Measurements from ENCODE around the gene HRH3. TPM values are rescaled to one million over a fixed set of nuclear protein-coding genes. Genes with fewer than 3 reads are reported as not detected.

The HRH3 gene
- total and polyA plus RNA-seq, 7 experiments from 2014 or later = not detected

DNA sequence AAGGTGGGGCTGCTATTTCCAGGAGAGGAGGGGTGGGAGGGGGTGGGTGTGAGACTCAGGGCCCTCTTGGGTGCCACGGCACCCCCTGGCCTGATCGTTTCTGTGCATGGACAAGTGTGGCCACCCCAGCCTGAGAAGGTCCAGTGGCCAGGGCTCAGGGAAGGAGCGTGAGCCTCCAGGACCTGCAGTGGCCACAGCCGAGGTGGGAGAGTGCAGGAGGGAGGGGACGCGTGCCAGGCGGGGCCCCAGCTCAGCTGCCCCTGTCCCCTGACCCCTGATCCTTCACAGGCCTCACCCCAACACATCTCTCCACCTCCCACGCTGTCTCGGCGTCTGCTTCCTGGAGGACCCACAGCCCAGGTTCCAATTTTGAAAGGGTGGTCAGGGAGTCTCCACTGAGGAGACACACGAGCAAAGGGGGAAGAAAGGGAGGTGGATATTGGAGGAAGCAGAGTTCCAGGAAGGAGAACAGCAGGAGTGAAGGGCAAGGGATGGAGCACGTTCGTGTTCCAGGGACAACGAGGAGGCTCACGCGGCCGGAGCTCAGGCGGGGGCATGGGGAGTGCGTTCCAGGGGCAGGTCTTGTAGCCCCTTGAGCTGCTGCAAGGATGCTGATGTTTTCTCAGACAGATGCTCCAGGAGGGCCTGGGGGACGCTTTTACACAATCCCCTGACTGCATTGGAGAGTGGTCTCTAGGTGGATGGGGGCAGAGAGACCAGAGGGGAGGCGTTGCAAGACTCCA, 4.2 kb upstream of the HRH3 start:
- H3K9me3 Mint-ChIP-seq = no peaks in the 10 kb centered on the region
- Histone ChIP-seq H3K4me1 (ENCODE audit: control insufficient read depth in 2 of 2, insufficient read depth in 2 of 2, low read length in 2 of 2) (no peaks in the 10 kb centered on the region), H3K4me3 (ENCODE audit: low read length) (no peak overlapping the region), H3K9me3 (ENCODE audit: control insufficient read depth in 2 of 3, low read length in 3 of 3) (no peaks in the 10 kb centered on the region), H3K27me3 (ENCODE audit: control insufficient read depth in 2 of 2, insufficient read depth in 2 of 2, low read length in 2 of 2) (peaks cover 0 to 21% of the 10 kb centered on the region in 2 donors), H3K36me3 (ENCODE audit: control insufficient read depth in 2 of 3, insufficient read depth in 3 of 3, low read length in 3 of 3) (no peaks in the 10 kb centered on the region), H3K27ac (ENCODE audit: low read depth, low read length) (no peak overlapping the region)
- H3K27ac Mint-ChIP-seq = no peak overlapping the region
- ATAC-seq (no peak), DNase-seq (no peak)
- ChIA-PET CTCF (no interaction called here), POLR2A (no interaction called here)
- no peak overlapping the region for H3K4me3 Mint-ChIP-seq
- intact Hi-C loops (cut with micrococcal nuclease) = no loop called here
- no peaks in the 10 kb centered on the region for H3K36me3 Mint-ChIP-seq
- H3K27me3 Mint-ChIP-seq = peaks cover 17 to 50% (median 25%) of the 10 kb centered on the region in 5 donors
- H3K4me1 Mint-ChIP-seq = peaks cover 0 to 5% (median 3%) of the 10 kb centered on the region in 7 donors

DNA sequence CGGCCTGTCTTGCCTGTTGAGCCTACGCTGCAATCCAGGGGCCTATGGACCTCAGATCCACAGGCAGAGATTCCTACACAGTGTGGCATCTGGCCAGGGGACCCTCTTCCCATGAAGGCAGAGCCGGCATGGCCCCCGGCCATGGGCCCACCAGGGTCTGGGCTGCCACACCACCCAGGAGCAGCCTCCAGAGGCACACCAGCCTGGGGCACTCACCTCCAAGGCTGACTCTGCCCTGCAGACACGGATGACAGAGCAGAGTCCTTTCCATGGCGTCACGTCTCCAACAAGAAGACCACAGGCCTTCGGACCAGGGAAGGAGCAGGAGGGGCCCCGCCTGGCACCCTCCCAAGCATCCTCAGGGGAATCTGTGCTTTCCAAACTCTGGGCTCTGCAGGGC, 3.5 kb upstream of the HRH3 start:
- Histone ChIP-seq H3K9me3 (ENCODE audit: control insufficient read depth in 2 of 3, low read length in 3 of 3) (no peaks in the 10 kb centered on the region), H3K27me3 (ENCODE audit: control insufficient read depth in 2 of 2, insufficient read depth in 2 of 2, low read length in 2 of 2) (peaks cover 0 to 24% of the 10 kb centered on the region in 2 donors), H3K36me3 (ENCODE audit: control insufficient read depth in 2 of 3, insufficient read depth in 3 of 3, low read length in 3 of 3) (no peaks in the 10 kb centered on the region), H3K27ac (ENCODE audit: low read depth, low read length) (no peak overlapping the region), H3K4me3 (ENCODE audit: low read length) (no peak overlapping the region), H3K4me1 (ENCODE audit: control insufficient read depth in 2 of 2, insufficient read depth in 2 of 2, low read length in 2 of 2) (no peaks in the 10 kb centered on the region)
- H3K4me3 Mint-ChIP-seq = no peak overlapping the region
- ATAC-seq (no peak), DNase-seq (no peak)
- no peaks in the 10 kb centered on the region for H3K9me3 Mint-ChIP-seq
- CTCF ChIA-PET = no interaction called here
- POLR2A ChIA-PET = no interaction called here
- H3K36me3 Mint-ChIP-seq = no peaks in the 10 kb centered on the region
- intact Hi-C loops (cut with micrococcal nuclease) = no loop called here
- peaks cover 0 to 5% (median 3%) of the 10 kb centered on the region in 7 donors for H3K4me1 Mint-ChIP-seq
- H3K27ac Mint-ChIP-seq = no peak overlapping the region
- H3K27me3 Mint-ChIP-seq = peaks cover 17 to 56% (median 25%) of the 10 kb centered on the region in 5 donors

DNA sequence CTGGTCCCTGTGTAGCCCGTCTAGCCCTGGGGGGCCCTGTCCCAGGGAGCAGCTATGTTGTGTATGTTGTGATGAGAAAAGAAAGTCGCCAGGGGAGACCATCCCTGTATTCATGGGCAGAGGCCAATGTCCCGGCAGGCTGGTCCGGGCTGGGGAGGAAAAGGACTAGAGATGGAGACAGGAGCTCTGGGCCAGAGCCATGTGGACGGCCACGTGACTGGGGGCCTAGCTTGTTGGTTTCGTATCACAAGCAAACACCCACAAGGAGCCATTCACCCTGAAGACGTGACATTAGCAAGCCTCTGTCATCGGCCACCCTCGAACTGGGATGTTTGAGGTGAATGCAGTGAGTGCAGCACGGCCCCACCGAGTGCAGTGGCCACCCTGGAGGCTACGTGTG, 2.9 kb upstream of the HRH3 start:
- POLR2A ChIA-PET = no interaction called here
- CTCF ChIA-PET = no interaction called here
- Histone ChIP-seq H3K4me3 (ENCODE audit: low read length) (no peak overlapping the region), H3K4me1 (ENCODE audit: control insufficient read depth in 2 of 2, insufficient read depth in 2 of 2, low read length in 2 of 2) (no peaks in the 10 kb centered on the region), H3K36me3 (ENCODE audit: control insufficient read depth in 2 of 3, insufficient read depth in 3 of 3, low read length in 3 of 3) (no peaks in the 10 kb centered on the region), H3K9me3 (ENCODE audit: control insufficient read depth in 2 of 3, low read length in 3 of 3) (no peaks in the 10 kb centered on the region), H3K27ac (ENCODE audit: low read depth, low read length) (no peak overlapping the region), H3K27me3 (ENCODE audit: control insufficient read depth in 2 of 2, insufficient read depth in 2 of 2, low read length in 2 of 2) (peaks cover 0 to 27% of the 10 kb centered on the region in 2 donors)
- H3K4me3 Mint-ChIP-seq = no peak overlapping the region
- H3K27ac Mint-ChIP-seq = no peak overlapping the region
- intact Hi-C loops (cut with micrococcal nuclease) = no loop called here
- H3K4me1 Mint-ChIP-seq = peaks cover 0 to 5% (median 3%) of the 10 kb centered on the region in 7 donors
- no peaks in the 10 kb centered on the region for H3K9me3 Mint-ChIP-seq
- ATAC-seq = no peak
- H3K36me3 Mint-ChIP-seq = no peaks in the 10 kb centered on the region
- peaks cover 17 to 56% (median 28%) of the 10 kb centered on the region in 5 donors for H3K27me3 Mint-ChIP-seq
- DNase-seq = no peak

DNA sequence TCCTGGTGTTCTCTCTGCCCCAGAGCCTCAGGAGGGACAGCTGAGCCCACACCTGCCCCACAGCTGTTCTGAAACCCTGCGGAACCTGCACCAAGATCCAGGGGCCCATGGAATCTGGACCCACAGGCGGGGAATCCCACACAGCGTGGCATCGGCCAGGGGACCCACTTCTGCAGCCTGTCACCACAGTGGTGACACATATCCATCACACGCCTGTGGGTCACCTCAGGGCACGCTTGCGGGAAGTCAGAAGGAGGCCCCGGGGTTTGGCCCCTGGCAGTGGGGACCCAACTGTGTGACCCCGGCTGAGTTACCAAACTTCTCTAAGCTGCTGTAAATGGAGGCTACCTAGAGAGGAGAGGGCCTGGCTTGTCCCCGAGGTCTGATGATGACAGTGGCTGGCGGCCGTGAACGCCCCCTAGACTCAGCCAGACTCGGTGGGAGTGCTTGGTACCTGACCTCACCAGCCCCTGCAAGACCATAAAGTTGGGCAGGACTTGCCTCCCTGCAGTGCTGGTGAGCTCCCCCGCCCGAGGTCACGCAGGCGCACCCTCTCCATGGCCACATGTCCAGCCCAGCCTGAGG, 2.3 kb upstream of the HRH3 start:
- Mint-ChIP-seq H3K27ac (no peak overlapping the region), H3K4me1 (peaks cover 0 to 5% (median 3%) of the 10 kb centered on the region in 7 donors), H3K9me3 (no peaks in the 10 kb centered on the region), H3K36me3 (no peaks in the 10 kb centered on the region), H3K27me3 (peaks cover 17 to 61% (median 28%) of the 10 kb centered on the region in 5 donors), H3K4me3 (no peak overlapping the region)
- Histone ChIP-seq H3K9me3 (ENCODE audit: control insufficient read depth in 2 of 3, low read length in 3 of 3) (no peaks in the 10 kb centered on the region), H3K27me3 (ENCODE audit: control insufficient read depth in 2 of 2, insufficient read depth in 2 of 2, low read length in 2 of 2) (peaks cover 0 to 27% of the 10 kb centered on the region in 2 donors), H3K4me1 (ENCODE audit: control insufficient read depth in 2 of 2, insufficient read depth in 2 of 2, low read length in 2 of 2) (no peaks in the 10 kb centered on the region), H3K4me3 (ENCODE audit: low read length) (no peak overlapping the region), H3K27ac (ENCODE audit: low read depth, low read length) (no peak overlapping the region), H3K36me3 (ENCODE audit: control insufficient read depth in 2 of 3, insufficient read depth in 3 of 3, low read length in 3 of 3) (no peaks in the 10 kb centered on the region)
- intact Hi-C loops (cut with micrococcal nuclease) = no loop called here
- DNase-seq (no peak), ATAC-seq (no peak)
- ChIA-PET POLR2A (no interaction called here), CTCF (no interaction called here)

DNA sequence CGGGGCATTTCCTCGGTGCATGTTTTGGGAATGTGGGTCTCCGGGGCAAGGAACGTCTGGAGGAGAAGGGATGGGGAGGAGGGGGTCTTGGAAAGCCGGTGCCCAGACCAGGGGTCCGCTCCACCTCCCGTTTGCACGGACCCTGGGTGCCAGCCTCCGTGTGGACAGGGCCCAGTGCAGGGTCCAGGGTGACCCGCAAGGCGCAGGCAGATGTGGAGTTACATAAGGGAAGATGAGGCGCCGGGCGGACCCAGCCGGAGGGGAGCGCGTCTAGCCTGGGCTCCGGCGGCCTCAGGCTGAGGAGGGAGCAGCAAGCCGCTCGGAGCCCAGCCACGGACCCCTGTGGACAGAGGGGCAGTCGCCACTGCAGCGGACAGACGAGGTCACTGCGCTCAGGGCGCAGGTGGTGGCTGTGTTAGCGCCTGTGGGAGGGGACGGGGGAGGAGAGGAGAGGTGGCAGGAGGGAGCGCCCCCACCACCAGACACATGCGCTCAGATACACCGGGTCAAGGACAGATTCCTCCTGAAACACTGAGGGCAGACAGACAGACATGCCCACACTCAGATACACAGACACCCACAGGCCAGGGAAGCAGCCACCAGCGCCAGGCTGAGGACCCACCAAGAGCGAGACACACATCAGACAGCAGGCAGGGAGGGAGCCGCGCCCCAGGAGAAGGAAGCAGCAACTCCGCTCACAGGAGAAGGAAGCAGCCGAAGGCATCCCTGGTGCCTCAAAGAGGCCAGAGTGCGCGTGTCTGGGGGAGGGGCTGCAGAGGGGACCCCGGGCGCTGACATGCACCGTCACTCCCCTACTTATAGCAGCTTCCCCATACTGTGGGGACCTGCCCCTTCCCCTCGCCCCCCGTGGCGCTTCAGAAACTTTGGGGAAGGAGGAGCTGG, 839 bp upstream of the HRH3 start:
- no peaks in the 10 kb centered on the region for H3K36me3 ChIP-seq (ENCODE audit: control insufficient read depth in 2 of 3, insufficient read depth in 3 of 3, low read length in 3 of 3)
- CTCF ChIA-PET = no interaction called here
- H3K4me1 ChIP-seq (ENCODE audit: control insufficient read depth in 2 of 2, insufficient read depth in 2 of 2, low read length in 2 of 2) = no peaks in the 10 kb centered on the region
- H3K4me1 Mint-ChIP-seq = peaks cover 0 to 5% (median 3%) of the 10 kb centered on the region in 7 donors
- no peak for ATAC-seq
- H3K9me3 Mint-ChIP-seq = no peaks in the 10 kb centered on the region
- H3K4me3 Mint-ChIP-seq = peak overlapping the region in 7 of 10 donors; percentile 29 to 63 (median 45)
- intact Hi-C loops (cut with micrococcal nuclease) = loop anchor here (1.0 to 2.0 kb wide), 2 partner anchors 17 to 18 kb away; partner anchors contain the start of gene OSBPL2 (in 2 of the 2)
- no peak overlapping the region for H3K4me3 ChIP-seq (ENCODE audit: low read length)
- POLR2A ChIA-PET = no interaction called here
- H3K27me3 Mint-ChIP-seq = peaks cover 17 to 53% (median 30%) of the 10 kb centered on the region in 5 donors
- H3K27ac Mint-ChIP-seq = no peak overlapping the region
- no peak for DNase-seq
- H3K9me3 ChIP-seq (ENCODE audit: control insufficient read depth in 2 of 3, low read length in 3 of 3) = no peaks in the 10 kb centered on the region
- peaks cover 0 to 26% of the 10 kb centered on the region in 2 donors for H3K27me3 ChIP-seq (ENCODE audit: control insufficient read depth in 2 of 2, insufficient read depth in 2 of 2, low read length in 2 of 2)
- H3K36me3 Mint-ChIP-seq = no peaks in the 10 kb centered on the region
- no peak overlapping the region for H3K27ac ChIP-seq (ENCODE audit: low read depth, low read length)

DNA sequence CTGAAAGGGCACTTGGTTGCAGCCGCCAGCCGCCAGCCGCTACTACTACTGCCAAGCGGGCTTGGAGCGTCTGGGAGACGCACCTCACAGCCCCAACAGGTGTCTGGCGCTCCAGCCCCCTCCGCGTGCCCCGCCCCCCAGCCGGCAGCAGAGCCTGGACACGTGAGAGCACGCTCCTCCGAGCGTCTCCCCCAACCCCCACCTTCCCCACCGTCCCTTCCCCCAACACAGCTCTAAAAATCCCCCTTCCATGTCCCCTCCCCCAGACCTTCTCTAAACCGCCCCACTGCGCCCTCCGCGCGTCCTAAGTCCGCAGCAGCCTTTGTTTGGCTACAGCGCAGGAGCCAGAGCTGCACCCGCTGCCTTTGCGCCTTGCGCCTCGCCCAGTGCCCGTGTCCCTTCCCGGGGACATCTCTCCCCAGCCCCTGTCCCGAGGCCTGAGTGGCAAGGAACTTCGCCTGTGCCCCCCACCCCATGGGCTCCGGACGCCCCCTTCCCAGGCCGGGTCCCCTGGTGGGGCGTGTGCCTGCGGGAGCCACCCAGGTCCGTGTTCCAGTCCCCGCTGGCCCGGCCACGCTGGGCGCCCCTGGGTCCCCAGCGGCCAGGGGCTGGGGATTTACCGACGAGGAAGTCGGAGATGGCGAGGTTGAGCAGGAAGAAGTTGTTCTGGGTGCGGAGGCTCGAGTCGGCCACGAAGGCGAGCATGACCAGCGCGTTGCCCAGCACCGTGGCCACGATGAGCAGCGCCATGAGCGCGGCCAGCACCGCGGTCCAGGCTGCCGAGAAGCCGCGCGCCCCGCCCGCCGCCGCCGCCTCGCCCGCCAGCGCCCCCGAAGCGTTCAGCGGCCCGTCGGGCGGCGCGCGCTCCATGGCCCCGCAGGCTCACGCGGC, 732 bp downstream of the HRH3 start:
- CTCF ChIA-PET = no interaction called here
- H3K27me3 Mint-ChIP-seq = peaks cover 11 to 50% (median 27%) of the 10 kb centered on the region in 5 donors

More for the DNA sequence above, 732 bp downstream of the HRH3 start:
- Histone ChIP-seq H3K27me3 (ENCODE audit: control insufficient read depth in 2 of 2, insufficient read depth in 2 of 2, low read length in 2 of 2) (peaks cover 0 to 24% of the 10 kb centered on the region in 2 donors), H3K4me1 (ENCODE audit: control insufficient read depth in 2 of 2, insufficient read depth in 2 of 2, low read length in 2 of 2) (no peaks in the 10 kb centered on the region), H3K4me3 (ENCODE audit: low read length) (no peak overlapping the region), H3K27ac (ENCODE audit: low read depth, low read length) (no peak overlapping the region), H3K9me3 (ENCODE audit: control insufficient read depth in 2 of 3, low read length in 3 of 3) (no peaks in the 10 kb centered on the region), H3K36me3 (ENCODE audit: control insufficient read depth in 2 of 3, insufficient read depth in 3 of 3, low read length in 3 of 3) (no peaks in the 10 kb centered on the region)
- no peak for DNase-seq
- peaks cover 0 to 5% (median 3%) of the 10 kb centered on the region in 7 donors for H3K4me1 Mint-ChIP-seq
- intact Hi-C loops (cut with micrococcal nuclease) = no loop called here
- no peaks in the 10 kb centered on the region for H3K9me3 Mint-ChIP-seq
- peak overlapping the region in 8 of 10 donors; percentile 17 to 83 (median 46) for H3K4me3 Mint-ChIP-seq
- POLR2A ChIA-PET = no interaction called here
- ATAC-seq = peak; percentile 29
- H3K27ac Mint-ChIP-seq = no peak overlapping the region
- H3K36me3 Mint-ChIP-seq = no peaks in the 10 kb centered on the region

Data from naive thymus-derived CD4-positive, alpha-beta T cell (primary cell).